Peyer's patch (tissue), 4 donors: Measurements from ENCODE around the gene MED1. TPM values are rescaled to one million over a fixed set of nuclear protein-coding genes. Genes with fewer than 3 reads are reported as not detected.
A peak's percentile ranks its signal among the peaks of the same experiment; 100 is the strongest.

Experiments
- DNase-seq, 3 donors: peaks; one replicate each; pipeline ENCODE4 v3.0.0-alpha.2; 2017 to 2019
- H3K27ac ChIP-seq, 4 donors: fragments of 200-600 bp; sonication (generic); one replicate each; pipeline ENCODE4 v1.5.1; 2016 to 2019
- H3K27me3 ChIP-seq, 2 donors: fragments of 200-600 bp; sonication (generic); one replicate each; pipeline ENCODE4 v1.5.1; 2019
- H3K36me3 ChIP-seq, 3 donors: fragments of 200-600 bp; sonication (generic); one replicate each; pipeline ENCODE4 v1.5.1; 2016 to 2019
- H3K4me1 ChIP-seq, 4 donors: fragments of 200-600 bp; sonication (generic); one replicate each; pipeline ENCODE4 v1.5.1; 2016 to 2019
- H3K4me3 ChIP-seq, 4 donors: fragments of 200-600 bp; sonication (generic); 1 replicate in 3 of 4; 2 replicates in 1 of 4; pipeline ENCODE4 v1.5.1; 2016 to 2019; ENCODE audit warnings: mild to moderate bottlenecking in 1 of 4
- H3K9me3 ChIP-seq, 4 donors: fragments of 200-600 bp; sonication (generic); one replicate each; pipeline ENCODE4 v1.5.1; 2016 to 2019; ENCODE audit warnings: mild to moderate bottlenecking in 1 of 4
- POLR2A ChIP-seq, 2 donors: fragments of 450-650 bp; IDR thresholded peaks; one replicate each; pipeline ENCODE4 v1.5.1; 2017; ENCODE audit warnings: antibody characterized with exemption in 2 of 2, mild to moderate bottlenecking in 2 of 2, moderate library complexity in 2 of 2
- total RNA-seq, 4 donors: library from RNA; depleted of rRNA; stranded (reverse); fragments of >200 nt; gene quantifications; one replicate each; pipeline ENCODE4 v1.1.0, GENCODE V29; 2016
- TF ChIP-seq, protein P1 (sequence below), 6 experiments: fragments of 450-650 bp in 4 of 6; fragments of 200-600 bp in 2 of 6; sonication (generic) in 1 of 6; IDR thresholded peaks; one replicate each; pipeline ENCODE4 v1.5.1; 2017 to 2019; ENCODE audit warnings: antibody characterized with exemption in 6 of 6, mild to moderate bottlenecking in 3 of 6, moderate library complexity in 1 of 6

Gene MED1
- total RNA-seq, 4 donors from 2014 or later = 22.5 to 41.0 (median 36.8) TPM

DNA sequence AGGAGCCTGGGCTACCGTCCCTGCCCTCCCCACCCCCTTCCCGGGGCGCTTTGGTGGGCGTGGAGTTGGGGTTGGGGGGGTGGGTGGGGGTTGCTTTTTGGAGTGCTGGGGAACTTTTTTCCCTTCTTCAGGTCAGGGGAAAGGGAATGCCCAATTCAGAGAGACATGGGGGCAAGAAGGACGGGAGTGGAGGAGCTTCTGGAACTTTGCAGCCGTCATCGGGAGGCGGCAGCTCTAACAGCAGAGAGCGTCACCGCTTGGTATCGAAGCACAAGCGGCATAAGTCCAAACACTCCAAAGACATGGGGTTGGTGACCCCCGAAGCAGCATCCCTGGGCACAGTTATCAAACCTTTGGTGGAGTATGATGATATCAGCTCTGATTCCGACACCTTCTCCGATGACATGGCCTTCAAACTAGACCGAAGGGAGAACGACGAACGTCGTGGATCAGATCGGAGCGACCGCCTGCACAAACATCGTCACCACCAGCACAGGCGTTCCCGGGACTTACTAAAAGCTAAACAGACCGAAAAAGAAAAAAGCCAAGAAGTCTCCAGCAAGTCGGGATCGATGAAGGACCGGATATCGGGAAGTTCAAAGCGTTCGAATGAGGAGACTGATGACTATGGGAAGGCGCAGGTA lies 11.0 kb upstream of the MED1 start:
- Histone ChIP-seq H3K36me3 (no peaks in the 10 kb centered on the region), H3K4me3 (peak overlapping the region; percentile 78 to 91 (median 83)), H3K27ac (peak overlapping the region; percentile 95 to 99 (median 98)), H3K4me1 (peaks cover 0 to 26% (median 7%) of the 10 kb centered on the region in 4 donors), H3K9me3 (no peaks in the 10 kb centered on the region), H3K27me3 (no peaks in the 10 kb centered on the region)
- DNase-seq = peak in 2 of 3 donors; percentile 17 to 53
- TF ChIP-seq POLR2A (IDR thresholded peaks at IDR 0.05) = no peak
- TF ChIP-seq, protein P1, sequence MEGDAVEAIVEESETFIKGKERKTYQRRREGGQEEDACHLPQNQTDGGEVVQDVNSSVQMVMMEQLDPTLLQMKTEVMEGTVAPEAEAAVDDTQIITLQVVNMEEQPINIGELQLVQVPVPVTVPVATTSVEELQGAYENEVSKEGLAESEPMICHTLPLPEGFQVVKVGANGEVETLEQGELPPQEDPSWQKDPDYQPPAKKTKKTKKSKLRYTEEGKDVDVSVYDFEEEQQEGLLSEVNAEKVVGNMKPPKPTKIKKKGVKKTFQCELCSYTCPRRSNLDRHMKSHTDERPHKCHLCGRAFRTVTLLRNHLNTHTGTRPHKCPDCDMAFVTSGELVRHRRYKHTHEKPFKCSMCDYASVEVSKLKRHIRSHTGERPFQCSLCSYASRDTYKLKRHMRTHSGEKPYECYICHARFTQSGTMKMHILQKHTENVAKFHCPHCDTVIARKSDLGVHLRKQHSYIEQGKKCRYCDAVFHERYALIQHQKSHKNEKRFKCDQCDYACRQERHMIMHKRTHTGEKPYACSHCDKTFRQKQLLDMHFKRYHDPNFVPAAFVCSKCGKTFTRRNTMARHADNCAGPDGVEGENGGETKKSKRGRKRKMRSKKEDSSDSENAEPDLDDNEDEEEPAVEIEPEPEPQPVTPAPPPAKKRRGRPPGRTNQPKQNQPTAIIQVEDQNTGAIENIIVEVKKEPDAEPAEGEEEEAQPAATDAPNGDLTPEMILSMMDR (IDR thresholded peaks at IDR 0.05) = no peak

DNA sequence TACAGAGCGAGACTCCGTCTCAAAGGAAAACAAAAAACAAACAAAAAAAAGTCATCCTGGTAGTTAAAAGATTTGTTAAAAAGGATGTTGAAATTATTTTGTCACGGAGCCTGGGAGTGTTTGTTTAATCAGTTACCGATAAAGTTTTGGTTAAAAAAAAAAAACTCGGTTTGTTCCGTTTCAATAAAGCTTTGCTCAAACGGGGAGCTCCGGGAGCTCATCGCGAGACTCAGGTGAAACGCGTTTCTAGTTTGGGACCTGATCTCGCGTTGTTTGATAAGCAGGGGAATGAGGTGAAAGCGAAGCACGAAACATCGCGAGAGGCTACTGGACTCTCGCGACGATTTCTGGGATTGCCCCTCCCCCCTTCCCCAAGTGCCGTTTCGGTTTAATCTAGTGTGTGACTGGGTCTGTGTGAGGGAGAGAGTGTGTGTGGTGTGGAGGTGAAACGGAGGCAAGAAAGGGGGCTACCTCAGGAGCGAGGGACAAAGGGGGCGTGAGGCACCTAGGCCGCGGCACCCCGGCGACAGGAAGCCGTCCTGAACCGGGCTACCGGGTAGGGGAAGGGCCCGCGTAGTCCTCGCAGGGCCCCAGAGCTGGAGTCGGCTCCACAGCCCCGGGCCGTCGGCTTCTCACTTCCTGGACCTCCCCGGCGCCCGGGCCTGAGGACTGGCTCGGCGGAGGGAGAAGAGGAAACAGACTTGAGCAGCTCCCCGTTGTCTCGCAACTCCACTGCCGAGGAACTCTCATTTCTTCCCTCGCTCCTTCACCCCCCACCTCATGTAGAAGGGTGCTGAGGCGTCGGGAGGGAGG lies 10.3 kb upstream of the MED1 start, which contains the start of gene CDK12:
Gene CDK12, plus strand, starts transcription at position 374 of the 813 bp plus-strand sequence. CDS start 586 bp downstream, outside the sequence.
- H3K4me3 ChIP-seq = peak within 1 kb of the TSS; percentile 78 to 91 (median 83)
- no peaks in the 10 kb centered on the region for H3K36me3 ChIP-seq
- peak within 1 kb of the TSS; percentile 95 to 99 (median 98) for H3K27ac ChIP-seq
- peak; percentile 88 to 91 for TF ChIP-seq POLR2A (IDR thresholded peaks at IDR 0.05)
- TF ChIP-seq, protein P1 (IDR thresholded peaks at IDR 0.05) = no peak
- peaks cover 0 to 26% (median 7%) of the 10 kb centered on the region in 4 donors for H3K4me1 ChIP-seq
- no peaks in the 10 kb centered on the region for H3K9me3 ChIP-seq
- peak; percentile 94 to 98 (median 95) for DNase-seq
- no peaks in the 10 kb centered on the region for H3K27me3 ChIP-seq

DNA sequence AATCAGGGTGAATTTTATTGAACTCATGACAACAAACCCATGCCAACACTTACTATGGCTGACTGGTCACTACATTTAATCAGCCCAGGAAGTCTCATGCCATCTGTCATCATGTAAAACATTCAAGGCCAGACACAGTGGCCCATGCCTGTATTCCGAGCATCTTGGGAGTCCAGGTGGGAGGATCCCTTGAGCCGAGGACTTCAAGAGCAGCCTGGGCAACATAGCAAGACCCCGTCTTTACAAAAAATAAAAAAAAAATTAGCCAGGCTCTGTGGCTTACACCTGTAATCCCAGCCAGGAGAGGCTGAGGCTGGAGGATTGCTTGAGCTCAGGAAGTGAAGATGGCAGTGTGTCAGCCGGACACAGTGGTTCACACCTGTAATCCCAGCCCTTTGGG lies 4.9 kb upstream of the MED1 start:
- no peaks in the 10 kb centered on the region for H3K9me3 ChIP-seq
- no peaks in the 10 kb centered on the region for H3K36me3 ChIP-seq
- H3K27me3 ChIP-seq = no peaks in the 10 kb centered on the region
- no peak overlapping the region for H3K4me3 ChIP-seq
- peaks cover 0 to 4% (median 0%) of the 10 kb centered on the region in 4 donors for H3K4me1 ChIP-seq
- no peak overlapping the region for H3K27ac ChIP-seq
- TF ChIP-seq, protein P1 (IDR thresholded peaks at IDR 0.05) = no peak
- no peak for TF ChIP-seq POLR2A (IDR thresholded peaks at IDR 0.05)
- no peak for DNase-seq

DNA sequence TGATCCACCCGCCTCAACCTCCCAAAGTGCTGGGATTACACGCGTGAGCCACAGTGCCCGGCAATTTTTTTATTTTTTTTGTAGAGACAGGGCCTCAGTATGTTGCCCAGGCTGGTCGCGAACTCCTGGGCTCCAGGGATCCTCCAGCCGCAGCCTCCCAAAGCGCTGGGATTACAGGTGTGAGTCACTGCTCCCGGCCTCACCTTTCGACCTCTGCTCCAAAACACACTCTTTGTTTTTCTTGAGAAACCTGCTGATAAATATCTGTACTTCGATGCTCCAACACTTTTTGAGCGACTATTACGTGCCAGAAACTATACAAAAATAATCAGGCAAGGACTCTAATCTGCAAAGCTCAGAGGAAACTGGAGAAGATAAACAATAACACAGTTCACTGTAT lies 1.0 kb downstream of the MED1 start:
- H3K9me3 ChIP-seq = no peaks in the 10 kb centered on the region
- TF ChIP-seq POLR2A (IDR thresholded peaks at IDR 0.05) = no peak
- TF ChIP-seq, protein P1 (IDR thresholded peaks at IDR 0.05) = no peak
- peak in 1 of 3 donors; percentile 29 for DNase-seq
- H3K4me1 ChIP-seq = peaks cover 0 to 10% (median 0%) of the 10 kb centered on the region in 4 donors
- no peak overlapping the region for H3K27ac ChIP-seq
- peaks cover 0 to 31% (median 0%) of the 10 kb centered on the region in 3 donors for H3K36me3 ChIP-seq
- peak overlapping the region in 3 of 4 donors; percentile 60 to 89 (median 73) for H3K4me3 ChIP-seq
- H3K27me3 ChIP-seq = no peaks in the 10 kb centered on the region

DNA sequence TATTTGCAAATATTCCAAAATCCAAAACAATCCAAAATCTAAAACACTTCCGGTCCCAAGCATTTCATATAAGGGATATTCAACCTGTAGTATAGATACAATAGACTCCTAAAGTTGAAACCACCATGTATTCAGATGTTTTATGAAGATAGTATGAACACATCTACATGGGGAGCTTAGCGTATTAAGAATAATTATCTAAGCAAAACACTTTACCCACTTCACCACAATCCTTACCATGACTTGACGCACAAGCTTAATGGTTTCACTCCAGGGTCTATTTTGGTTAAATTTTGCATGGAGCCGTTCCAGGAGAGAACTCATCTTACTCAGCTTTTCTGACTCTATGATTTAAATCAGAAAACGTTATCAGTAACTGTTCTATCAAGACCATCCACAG lies 3.5 kb downstream of the MED1 start:
- no peak overlapping the region for H3K27ac ChIP-seq
- no peak for DNase-seq
- H3K36me3 ChIP-seq = peaks cover 0 to 53% (median 0%) of the 10 kb centered on the region in 3 donors
- TF ChIP-seq POLR2A (IDR thresholded peaks at IDR 0.05) = no peak
- TF ChIP-seq, protein P1 (IDR thresholded peaks at IDR 0.05) = no peak
- H3K27me3 ChIP-seq = no peaks in the 10 kb centered on the region
- no peaks in the 10 kb centered on the region for H3K9me3 ChIP-seq
- H3K4me3 ChIP-seq = no peak overlapping the region
- H3K4me1 ChIP-seq = peaks cover 0 to 10% (median 0%) of the 10 kb centered on the region in 4 donors
